HG03060 (cell line): ENCODE results near the gene DPP3.
"Not testable (repeated sequence)": the region's sequence is repeated elsewhere in the genome, so short reads cannot be mapped to it uniquely, and the experiment has no call there.

Source experiments
- ATAC-seq: cut with Tn5 transposase; IDR thresholded peaks from one replicate; pipeline ENCODE4 v1.9.1; 2021; ENCODE audit warnings: low read depth, moderate number of reproducible peaks; ENCODE audit not compliant: unreplicated experiment

Gene DPP3

GRCh38 chr11:66462911-66463310, 17.3 kb upstream of the DPP3 start:
- ATAC-seq = no peak

- ATAC-seq = not testable (repeated sequence)
Observed at GRCh38 chr11:66464116-66464515, 16.1 kb upstream of the DPP3 start.

- ATAC-seq = no peak
Observed at GRCh38 chr11:66464916-66465315, 15.3 kb upstream of the DPP3 start.

- ATAC-seq = no peak
Observed at GRCh38 chr11:66465373-66466224, 14.6 kb upstream of the DPP3 start.

GRCh38 chr11:66466225-66467033, 13.8 kb upstream of the DPP3 start, which contains the start of gene PELI3:
TSS of gene PELI3 (plus strand) at chr11:66466905. CDS start at chr11:66468129, 1,224 bp downstream.
- ATAC-seq = no peak

- no peak for ATAC-seq
Observed at GRCh38 chr11:66467034-66467659, 13.1 kb upstream of the DPP3 start.

- ATAC-seq = no peak
Observed at GRCh38 chr11:66467756-66468155, 12.5 kb upstream of the DPP3 start.

GRCh38 chr11:66468691-66469090, 11.5 kb upstream of the DPP3 start:
- no peak for ATAC-seq

GRCh38 chr11:66469441-66469840, 10.8 kb upstream of the DPP3 start:
- ATAC-seq = no peak

GRCh38 chr11:66470015-66470414, 10.2 kb upstream of the DPP3 start:
- no peak for ATAC-seq

- no peak for ATAC-seq
Observed at GRCh38 chr11:66471142-66471541, 9.1 kb upstream of the DPP3 start.

- ATAC-seq = no peak
Observed at GRCh38 chr11:66472054-66472453, 8.2 kb upstream of the DPP3 start.

GRCh38 chr11:66473167-66473566, 7.1 kb upstream of the DPP3 start:
- no peak for ATAC-seq

GRCh38 chr11:66473608-66474515, 6.4 kb upstream of the DPP3 start:
- ATAC-seq = no peak

- no peak for ATAC-seq
Observed at GRCh38 chr11:66475349-66476172, 4.7 kb upstream of the DPP3 start.

GRCh38 chr11:66476173-66476840, 3.9 kb upstream of the DPP3 start:
- ATAC-seq = no peak

GRCh38 chr11:66476841-66477251, 3.4 kb upstream of the DPP3 start:
- no peak for ATAC-seq

GRCh38 chr11:66477263-66478201, 2.7 kb upstream of the DPP3 start:
- ATAC-seq = no peak
